ACC112 (cell line): Measurements from ENCODE around the gene CLDN14.
A peak's percentile ranks its signal among the peaks of the same experiment; 100 is the strongest.

ENCODE experiments used
- H2AFZ ChIP-seq: fragments of 200-600 bp; sonication (generic); one replicate; pipeline ENCODE4 v1.6.0; 2017; ENCODE audit warnings: antibody characterized with exemption, low read length; ENCODE audit not compliant: unreplicated experiment
- H3K27ac ChIP-seq: fragments of 200-600 bp; sonication (generic); 2 replicates; pipeline ENCODE4 v1.5.1; 2014; ENCODE audit warnings: low read depth, mild to moderate bottlenecking, antibody characterized with exemption, low read length, moderate library complexity
- H3K27me3 ChIP-seq: fragments of 200-600 bp; sonication (generic); 2 replicates; pipeline ENCODE4 v1.6.1; 2014; ENCODE audit warnings: mild to moderate bottlenecking, antibody characterized with exemption, low read length, moderate library complexity, mixed read lengths; ENCODE audit not compliant: insufficient read depth
- H3K36me3 ChIP-seq: fragments of 200-600 bp; sonication (generic); 2 replicates; pipeline ENCODE4 v1.6.1; 2016; ENCODE audit warnings: mild to moderate bottlenecking, antibody characterized with exemption, low read length, moderate library complexity, mixed read lengths; ENCODE audit not compliant: insufficient read depth
- H3K4me1 ChIP-seq: fragments of 200-600 bp; sonication (generic); one replicate; pipeline ENCODE4 v1.6.1; 2016; ENCODE audit warnings: low read length, mixed read lengths; ENCODE audit not compliant: insufficient read depth, unreplicated experiment, control insufficient read depth
- H3K4me3 ChIP-seq: fragments of 200-600 bp; sonication (generic); 2 replicates; pipeline ENCODE4 v1.5.1; 2014; ENCODE audit warnings: mild to moderate bottlenecking, low read depth, low read length
- H3K79me2 ChIP-seq: fragments of 200-600 bp; sonication (generic); one replicate; pipeline ENCODE4 v1.6.0; 2016; ENCODE audit warnings: low read length; ENCODE audit not compliant: control insufficient read depth, unreplicated experiment, insufficient read depth

CLDN14 gene

DNA sequence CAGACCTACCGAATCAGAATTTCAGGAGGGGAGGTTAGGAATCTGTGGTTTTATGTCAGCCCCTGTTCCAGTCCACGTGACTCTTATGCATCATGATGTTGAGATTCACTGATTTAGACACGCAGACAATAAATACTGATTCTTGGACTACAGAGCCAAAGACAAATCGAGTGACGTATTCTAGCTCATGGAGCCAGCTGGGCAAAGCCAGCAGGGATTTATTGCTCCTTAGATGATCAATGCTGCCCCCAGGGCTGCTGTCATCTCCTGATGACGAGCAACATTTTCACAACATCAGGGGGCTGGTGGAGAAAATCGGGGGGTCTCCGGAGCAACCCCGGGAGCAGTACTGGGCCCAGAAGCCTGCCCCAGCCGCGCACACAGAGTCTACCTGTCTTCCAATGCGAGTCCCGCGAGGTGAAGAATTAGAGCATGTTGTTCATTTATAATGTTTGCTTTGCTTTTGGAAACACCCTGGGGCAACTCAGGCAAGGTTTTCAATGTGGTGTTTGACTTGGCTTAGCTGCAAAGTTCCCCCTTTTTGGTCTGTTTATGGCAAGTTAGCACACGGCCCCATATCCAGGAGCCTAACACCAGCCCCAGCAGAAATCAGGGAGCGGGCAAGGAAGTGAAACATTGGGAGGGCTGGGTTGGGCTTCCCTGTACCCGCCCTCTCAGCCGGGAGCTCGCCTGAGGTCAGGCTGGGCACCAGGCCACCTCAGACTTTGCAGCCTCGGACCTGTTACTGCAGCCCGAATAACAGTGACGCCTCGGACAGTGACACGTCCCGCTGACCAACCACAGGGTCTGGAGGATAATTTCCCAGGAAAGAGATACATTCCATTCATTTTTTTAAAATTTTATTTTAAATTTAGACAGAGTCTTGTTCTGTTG lies 19.9 kb upstream of the CLDN14 start:
- no peaks in the 10 kb centered on the region for H3K27me3 ChIP-seq
- H3K36me3 ChIP-seq, result no peaks in the 10 kb centered on the region
- no peak overlapping the region for H3K4me3 ChIP-seq
- no peaks in the 10 kb centered on the region for H3K79me2 ChIP-seq
- no peak overlapping the region for H3K27ac ChIP-seq
- H3K4me1 ChIP-seq, result peaks cover 10% of the 10 kb centered on the region
- peak overlapping the region; percentile 69 for H2AFZ ChIP-seq

DNA sequence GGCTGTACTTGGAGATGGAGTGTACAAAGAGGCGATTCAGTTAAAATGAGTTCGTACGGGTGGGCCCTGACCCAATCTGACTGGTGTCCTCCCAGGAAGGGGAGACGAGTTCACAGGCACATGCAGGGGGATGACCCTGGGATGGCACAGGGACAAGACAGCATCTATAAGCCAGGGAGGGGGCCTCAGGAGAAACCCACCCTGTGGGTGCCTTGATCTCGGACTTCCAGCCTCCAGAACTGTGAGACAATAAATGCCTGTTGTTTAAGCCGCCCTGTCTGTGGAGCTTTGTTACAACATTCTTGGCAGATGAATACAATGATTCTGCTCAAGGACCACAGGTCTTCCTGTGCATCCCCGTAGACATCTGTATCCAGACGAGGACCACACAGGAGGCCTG lies 14.6 kb upstream of the CLDN14 start:
- H3K36me3 ChIP-seq, result no peaks in the 10 kb centered on the region
- H3K4me1 ChIP-seq, result peaks cover 5% of the 10 kb centered on the region
- H3K27ac ChIP-seq, result no peak overlapping the region
- no peak overlapping the region for H3K4me3 ChIP-seq
- H2AFZ ChIP-seq, result no peak overlapping the region
- H3K27me3 ChIP-seq, result no peaks in the 10 kb centered on the region
- no peaks in the 10 kb centered on the region for H3K79me2 ChIP-seq

DNA sequence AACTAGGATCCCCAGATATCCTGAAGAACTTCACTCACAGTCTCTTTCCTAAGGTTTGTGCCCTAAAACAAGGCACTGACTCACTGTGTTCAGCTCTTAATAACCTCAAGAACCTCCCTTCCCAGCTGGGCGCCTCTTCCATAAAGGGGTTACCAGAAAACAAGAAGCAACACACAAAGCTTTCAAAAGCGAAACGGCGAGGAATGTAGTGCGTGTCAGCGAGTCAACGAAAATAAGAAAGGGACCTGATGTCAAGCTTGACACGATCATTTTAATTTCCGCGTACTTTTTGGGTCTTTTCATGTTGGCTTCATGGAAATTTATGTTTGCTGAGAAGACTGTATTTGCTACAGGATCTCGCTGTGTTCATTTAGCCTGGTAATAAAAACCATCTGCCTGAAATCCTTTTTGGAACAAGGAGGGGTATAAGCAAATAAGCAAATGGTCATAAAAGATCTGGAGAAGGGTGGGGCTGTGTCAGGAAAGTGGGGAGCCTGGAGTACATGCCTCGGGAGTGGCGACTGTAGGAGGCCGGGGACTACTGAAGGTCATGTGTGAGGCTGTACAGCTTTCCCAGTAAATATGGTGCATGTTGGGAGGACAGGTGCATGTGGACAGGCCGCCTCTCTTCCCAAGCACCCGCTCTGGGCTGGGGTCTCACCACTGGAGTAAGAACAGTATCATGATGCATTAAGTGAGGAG lies 11.4 kb upstream of the CLDN14 start:
- Histone ChIP-seq H2AFZ (no peak overlapping the region), H3K27ac (no peak overlapping the region), H3K4me3 (no peak overlapping the region), H3K27me3 (no peaks in the 10 kb centered on the region), H3K4me1 (no peaks in the 10 kb centered on the region), H3K36me3 (no peaks in the 10 kb centered on the region), H3K79me2 (no peaks in the 10 kb centered on the region)

DNA sequence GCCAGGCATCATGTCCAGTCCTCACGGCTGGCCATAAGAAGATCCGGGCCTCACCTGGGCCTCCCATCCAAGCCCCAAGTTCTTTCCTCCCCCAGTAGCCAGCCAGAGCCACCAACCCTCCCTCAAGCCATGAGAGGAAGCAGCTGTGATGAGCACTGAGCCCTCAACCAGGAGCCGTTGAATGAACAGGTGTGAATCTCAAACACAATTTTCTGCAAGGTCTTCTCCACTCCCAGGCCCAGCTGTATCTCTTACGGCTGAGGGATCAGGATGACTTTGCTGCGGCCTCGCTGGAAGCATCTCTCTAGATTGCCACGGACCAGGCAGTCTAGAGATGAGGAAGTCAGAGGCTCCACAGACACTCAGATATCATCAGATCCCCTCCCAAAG lies 9.8 kb upstream of the CLDN14 start:
- Histone ChIP-seq H3K27ac (no peak overlapping the region), H3K27me3 (no peaks in the 10 kb centered on the region), H3K4me1 (no peaks in the 10 kb centered on the region), H3K36me3 (no peaks in the 10 kb centered on the region), H2AFZ (no peak overlapping the region), H3K79me2 (no peaks in the 10 kb centered on the region), H3K4me3 (no peak overlapping the region)

DNA sequence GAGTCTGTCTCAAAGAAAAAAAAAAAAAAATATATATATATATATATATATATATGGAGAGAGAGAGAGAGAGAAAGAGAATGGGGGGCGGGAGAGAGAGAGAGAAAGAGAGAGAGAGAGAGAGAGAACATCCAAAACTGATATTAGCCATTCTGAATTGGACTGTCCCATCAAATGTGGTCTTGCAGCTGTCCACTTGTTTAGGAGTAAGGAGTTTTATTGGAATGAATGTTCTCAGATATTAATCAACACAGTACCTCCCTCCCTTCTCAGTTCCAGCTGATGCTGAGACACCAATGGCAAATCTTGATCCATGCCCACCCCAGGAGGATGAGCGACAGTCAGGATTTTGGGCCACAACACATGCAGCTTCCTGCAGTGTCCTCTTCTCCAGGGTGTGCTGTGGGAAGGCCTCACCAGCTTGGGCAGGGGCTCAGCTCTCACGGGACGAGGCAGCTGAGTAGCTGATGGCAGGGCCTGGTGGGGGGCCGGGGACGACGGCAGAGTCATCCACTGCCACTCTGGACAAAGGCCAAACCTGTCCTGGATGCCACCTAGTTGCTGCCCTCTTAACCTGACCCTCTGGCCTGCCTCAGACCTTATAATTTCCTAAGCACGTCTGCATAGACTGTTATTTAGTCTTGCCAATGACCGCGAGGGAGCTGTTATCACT lies 9.3 kb upstream of the CLDN14 start:
- Histone ChIP-seq H3K27ac (no peak overlapping the region), H3K36me3 (no peaks in the 10 kb centered on the region), H3K4me1 (no peaks in the 10 kb centered on the region), H3K27me3 (no peaks in the 10 kb centered on the region), H3K79me2 (no peaks in the 10 kb centered on the region), H3K4me3 (no peak overlapping the region), H2AFZ (no peak overlapping the region)

DNA sequence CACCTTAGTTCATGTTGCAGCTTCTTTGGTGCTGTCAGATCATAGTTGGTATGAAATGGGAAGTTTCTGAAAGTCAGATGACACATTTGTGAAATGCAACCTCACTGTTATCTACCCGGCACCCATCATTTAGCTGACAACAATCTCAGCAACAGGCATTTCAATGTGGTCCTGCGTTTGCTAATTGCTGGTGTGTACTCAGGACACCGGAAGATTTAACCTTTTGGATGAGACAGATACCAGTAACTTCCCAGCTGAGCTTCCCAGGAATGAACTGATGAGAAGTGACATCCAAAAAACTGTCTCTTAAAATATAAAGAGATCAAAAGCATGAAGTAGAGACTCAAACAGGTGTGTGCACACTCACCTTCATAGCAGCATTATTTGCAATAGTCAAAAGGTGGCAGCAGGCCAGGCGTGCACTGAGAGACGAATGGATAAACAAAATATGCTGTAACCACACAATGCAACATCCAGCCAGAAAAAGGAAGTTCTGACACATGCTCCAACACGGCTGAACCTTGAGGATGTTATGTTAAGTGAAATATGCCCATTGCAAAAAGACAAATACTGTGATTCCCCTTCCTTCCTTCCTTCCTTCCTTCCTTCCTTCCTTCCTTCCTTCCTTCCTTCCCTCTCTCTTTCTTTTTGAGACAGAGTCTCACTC lies 7.9 kb upstream of the CLDN14 start:
- H3K4me1 ChIP-seq, result no peaks in the 10 kb centered on the region
- no peaks in the 10 kb centered on the region for H3K79me2 ChIP-seq
- no peak overlapping the region for H2AFZ ChIP-seq
- no peaks in the 10 kb centered on the region for H3K27me3 ChIP-seq
- H3K36me3 ChIP-seq, result no peaks in the 10 kb centered on the region
- no peak overlapping the region for H3K4me3 ChIP-seq
- no peak overlapping the region for H3K27ac ChIP-seq

DNA sequence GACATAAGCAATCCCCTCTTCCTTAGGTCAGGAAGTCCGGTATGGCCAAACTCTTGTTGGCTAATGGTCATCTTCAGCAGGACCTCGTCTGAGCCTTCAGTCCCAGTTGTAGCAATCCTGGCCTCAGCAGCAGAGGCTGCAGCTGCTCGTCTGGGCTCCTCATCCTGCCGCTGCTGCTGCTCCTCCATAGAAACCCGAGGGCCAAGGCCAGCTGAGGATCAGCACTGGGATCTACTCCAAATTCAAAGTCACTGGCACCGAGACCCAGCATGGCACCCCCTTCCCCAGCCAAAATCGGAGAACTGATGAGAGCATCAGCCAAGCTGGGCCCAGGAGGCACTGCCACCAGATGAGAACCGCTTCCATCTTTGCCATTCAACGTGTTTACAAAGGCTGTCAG lies 6.3 kb upstream of the CLDN14 start:
- Histone ChIP-seq H3K4me1 (no peaks in the 10 kb centered on the region), H2AFZ (no peak overlapping the region), H3K27ac (no peak overlapping the region), H3K79me2 (no peaks in the 10 kb centered on the region), H3K27me3 (no peaks in the 10 kb centered on the region), H3K4me3 (no peak overlapping the region), H3K36me3 (no peaks in the 10 kb centered on the region)

DNA sequence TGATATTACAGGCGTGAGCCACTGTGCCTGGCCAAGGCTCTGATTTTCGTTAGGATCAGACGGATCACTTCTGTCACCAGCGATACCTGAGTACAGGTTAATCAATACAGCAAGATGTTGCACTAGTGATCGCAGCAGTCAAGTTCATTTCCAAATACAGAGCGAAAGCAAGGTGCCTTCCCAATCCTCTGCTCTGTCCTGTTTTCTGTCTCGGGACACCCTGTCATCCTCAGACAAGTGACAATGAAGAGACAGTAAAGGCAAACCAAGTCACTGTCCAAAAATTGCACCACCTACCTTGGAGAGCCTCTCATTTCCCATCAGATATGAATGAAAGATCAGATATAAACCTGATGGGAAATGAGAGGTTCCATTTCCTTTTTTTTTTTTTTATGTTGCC lies 5.6 kb upstream of the CLDN14 start:
- H2AFZ ChIP-seq, result no peak overlapping the region
- H3K4me3 ChIP-seq, result no peak overlapping the region
- no peaks in the 10 kb centered on the region for H3K36me3 ChIP-seq
- H3K27ac ChIP-seq, result no peak overlapping the region
- no peaks in the 10 kb centered on the region for H3K27me3 ChIP-seq
- no peaks in the 10 kb centered on the region for H3K4me1 ChIP-seq
- H3K79me2 ChIP-seq, result no peaks in the 10 kb centered on the region

DNA sequence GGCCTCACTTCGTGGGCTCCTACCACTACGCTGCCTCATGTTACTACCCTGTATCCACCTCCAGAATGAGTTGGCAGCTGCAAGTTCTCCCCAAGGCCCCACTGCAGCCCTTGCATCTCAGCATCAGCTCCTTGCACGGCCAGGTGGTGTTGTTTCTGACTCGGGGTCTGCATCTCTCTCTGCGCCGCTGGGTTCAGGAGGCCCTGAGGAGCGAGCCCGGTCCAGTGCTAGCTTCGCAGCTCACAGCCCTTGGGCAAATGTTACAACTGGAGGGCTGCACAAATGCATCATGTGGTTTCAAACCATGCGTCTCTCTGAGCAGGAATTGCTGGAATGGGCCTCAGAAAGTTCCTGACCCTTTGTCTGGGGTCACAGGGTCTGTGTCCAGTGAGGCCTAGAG lies 3.2 kb upstream of the CLDN14 start:
- Histone ChIP-seq H3K36me3 (no peaks in the 10 kb centered on the region), H3K4me1 (peaks cover 10% of the 10 kb centered on the region), H2AFZ (no peak overlapping the region), H3K4me3 (no peak overlapping the region), H3K27ac (no peak overlapping the region), H3K79me2 (no peaks in the 10 kb centered on the region), H3K27me3 (no peaks in the 10 kb centered on the region)

DNA sequence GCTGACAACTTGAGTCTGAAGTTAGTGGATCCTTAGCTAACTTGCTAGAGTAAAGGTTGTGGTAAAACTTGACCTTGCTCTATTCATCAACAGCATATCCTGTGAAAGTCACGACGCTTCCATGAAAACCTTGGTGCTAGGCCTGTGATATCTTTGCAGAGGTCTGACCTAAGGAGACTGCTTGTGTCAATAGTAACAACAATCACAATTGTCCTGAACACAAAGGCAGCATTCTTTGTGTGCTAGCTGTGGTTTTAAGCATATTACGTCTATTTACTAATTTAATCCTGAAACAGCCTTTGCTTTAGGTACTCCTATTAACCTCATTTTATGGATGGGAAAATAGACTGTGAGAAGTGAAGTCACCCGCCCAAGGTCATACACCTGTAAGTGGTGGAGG lies 2.8 kb upstream of the CLDN14 start:
- H2AFZ ChIP-seq, result no peak overlapping the region
- H3K79me2 ChIP-seq, result no peaks in the 10 kb centered on the region
- no peaks in the 10 kb centered on the region for H3K36me3 ChIP-seq
- no peak overlapping the region for H3K4me3 ChIP-seq
- peaks cover 10% of the 10 kb centered on the region for H3K4me1 ChIP-seq
- H3K27me3 ChIP-seq, result no peaks in the 10 kb centered on the region
- H3K27ac ChIP-seq, result no peak overlapping the region
